GM19023 (cell line): ENCODE measurements around the gene PIEZO1.
"Not testable (repeated sequence)": the region's sequence is repeated elsewhere in the genome, so short reads cannot be mapped to it uniquely, and the experiment has no call there.

Source experiments
- ATAC-seq: cut with Tn5 transposase; IDR thresholded peaks from one replicate; pipeline ENCODE4 v1.9.1; 2021; ENCODE audit warnings: mild to moderate bottlenecking, moderate library complexity; ENCODE audit not compliant: unreplicated experiment

The PIEZO1 gene

DNA sequence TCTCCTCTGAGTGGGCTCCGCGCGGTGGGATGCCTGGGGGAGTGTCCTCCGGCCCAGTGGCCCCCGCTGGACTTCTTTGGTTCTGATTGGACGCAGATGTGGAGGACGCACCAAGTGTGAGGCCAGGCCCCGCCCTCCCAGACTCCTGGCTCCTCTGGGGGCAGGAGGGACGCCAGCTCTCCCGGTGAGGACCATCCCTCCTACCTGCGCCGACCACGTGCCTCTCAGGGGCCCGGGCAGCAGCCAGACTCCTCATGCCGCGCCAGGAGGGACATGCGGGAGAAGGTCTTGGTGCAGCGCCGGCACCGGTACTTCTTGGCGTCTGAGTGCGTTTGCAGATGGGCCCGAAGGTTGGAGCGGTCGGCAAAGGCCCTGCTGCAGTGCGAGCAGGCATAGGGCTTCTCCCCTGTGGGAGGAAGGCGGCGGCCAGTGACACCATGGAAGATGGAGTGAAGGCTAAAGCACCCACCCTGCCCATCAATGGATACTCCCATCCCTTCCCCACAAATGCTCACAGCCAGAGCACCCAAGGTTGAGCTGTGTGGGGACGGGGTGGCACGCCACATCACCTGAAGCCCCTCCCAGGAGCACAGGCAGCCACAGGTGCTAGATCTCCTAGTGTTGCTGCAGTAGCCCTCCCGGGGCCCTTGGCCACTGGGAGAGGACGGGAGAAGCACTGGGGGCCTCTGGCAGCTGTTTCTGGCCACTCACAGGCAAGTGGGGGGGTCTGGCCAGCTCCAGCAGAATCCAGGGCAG is 106.6 kb downstream of the PIEZO1 start:
- no peak for ATAC-seq

DNA sequence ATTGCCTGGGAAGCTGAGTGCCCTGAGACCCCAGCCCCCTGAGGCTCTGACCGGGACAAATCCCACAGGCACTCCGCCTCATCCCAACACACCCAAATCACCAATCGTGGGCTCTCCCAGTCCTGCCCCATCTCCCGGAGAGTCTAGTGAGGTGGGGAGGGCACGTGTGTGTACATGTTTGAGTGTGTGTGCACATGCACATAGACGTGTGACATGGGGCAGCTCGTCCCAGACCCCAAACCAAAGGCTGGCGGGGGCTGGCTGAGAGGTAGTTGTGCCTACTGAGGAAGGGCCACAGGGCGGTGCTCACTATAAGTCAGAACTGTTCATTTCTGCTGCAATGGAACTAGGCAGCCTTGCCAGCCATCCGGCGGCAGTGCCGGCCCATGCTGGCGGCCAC is 107.3 kb downstream of the PIEZO1 start:
- ATAC-seq: no peak

GRCh38 chr16:88676502-88677242 is 108.3 kb downstream of the PIEZO1 start:
- no peak for ATAC-seq

DNA sequence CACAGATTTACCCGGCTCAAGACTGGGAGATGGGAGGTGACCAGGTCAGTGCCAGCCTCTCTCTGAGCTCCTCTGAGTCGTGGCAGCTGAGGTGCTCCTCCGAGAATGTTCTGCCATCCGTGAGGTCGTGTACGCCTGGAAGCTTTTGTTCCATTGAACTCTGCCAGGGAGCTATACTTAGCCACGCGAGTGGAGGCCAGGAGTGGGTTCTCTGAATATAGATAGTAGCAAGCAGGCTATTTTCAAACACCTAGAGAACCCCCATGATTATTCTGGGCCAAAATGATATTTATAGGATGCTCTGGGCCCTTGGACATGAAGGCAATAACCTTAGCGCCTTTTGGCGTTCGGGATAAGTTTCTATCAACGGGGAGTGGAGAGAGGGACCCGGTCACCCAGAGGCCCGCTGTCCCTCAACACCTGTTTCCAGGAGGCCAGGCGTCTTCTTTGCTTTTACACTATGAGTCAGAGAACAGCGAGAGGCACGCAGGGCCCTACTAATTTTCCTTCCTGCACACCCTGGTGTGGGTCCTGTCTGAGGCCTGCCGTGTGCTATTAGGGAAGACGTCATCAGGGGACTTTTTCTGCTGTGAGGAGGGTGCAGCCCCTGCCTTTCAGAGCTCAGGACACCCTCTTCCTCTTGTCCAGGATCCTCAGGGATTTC is 111.2 kb downstream of the PIEZO1 start:
- ATAC-seq: no peak

- ATAC-seq: no peak
Observed at GRCh38 chr16:88672776-88673175, 112.2 kb downstream of the PIEZO1 start.

DNA sequence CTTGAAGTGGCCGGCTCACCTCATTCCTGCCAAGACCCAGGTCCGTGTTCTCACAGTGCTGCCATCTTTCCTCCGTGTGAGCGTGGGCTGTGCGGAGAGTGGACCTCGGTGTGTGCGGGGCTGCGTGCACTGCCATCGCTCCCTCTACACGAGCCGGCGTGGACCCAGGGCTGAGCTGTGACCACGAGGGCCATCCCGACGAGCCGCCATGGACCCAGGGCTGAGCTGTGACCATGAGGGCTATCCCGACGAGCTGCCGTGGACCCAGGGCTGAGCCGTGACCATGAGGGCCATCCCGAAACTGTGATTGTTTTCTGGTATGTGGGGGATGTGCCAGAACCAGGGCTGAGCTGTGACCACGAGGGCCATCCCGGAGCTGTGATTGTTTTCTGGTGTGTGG is 113.2 kb downstream of the PIEZO1 start:
- no peak for ATAC-seq

DNA sequence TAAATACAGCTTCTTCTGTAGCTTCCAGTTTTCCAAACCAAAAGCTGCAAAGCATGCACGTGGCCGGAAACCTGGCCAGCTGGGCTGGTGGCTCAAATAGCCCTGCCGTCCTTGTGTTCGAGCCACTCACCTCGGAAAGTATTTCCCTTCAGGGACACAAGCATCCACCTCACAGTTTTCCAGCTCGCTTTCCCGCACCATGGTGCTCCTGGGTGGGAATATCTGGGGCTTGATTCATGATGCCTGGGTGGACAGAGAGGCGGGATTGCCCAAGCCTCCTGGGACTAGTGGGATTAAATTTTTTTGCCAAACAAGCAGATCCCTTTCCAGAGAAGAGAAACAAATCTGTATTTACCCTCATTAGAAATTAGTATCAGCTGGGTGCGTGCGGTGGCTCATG is 115.0 kb downstream of the PIEZO1 start:
- no peak for ATAC-seq

DNA sequence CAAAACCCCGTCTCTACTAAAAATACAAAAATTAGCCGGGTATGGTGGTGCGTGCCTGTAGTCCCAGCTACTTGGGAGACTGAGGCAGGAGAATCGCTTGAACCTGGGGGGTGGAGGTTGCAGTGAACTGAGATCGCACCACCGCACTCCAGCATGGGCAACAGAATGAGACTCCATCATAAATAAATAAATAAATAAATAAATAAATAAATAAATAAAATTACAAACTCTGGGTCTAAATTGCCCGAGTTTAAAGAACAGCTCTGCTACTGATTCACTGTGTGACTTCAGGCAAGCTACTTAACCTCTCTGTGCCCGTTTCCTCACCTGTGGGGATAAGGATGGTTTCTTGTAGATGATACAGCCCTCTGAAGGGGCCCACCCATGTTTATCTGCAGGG is 115.5 kb downstream of the PIEZO1 start:
- not testable (repeated sequence) for ATAC-seq

- no peak for ATAC-seq
Observed at GRCh38 chr16:88667461-88667860, 117.6 kb downstream of the PIEZO1 start.

- no peak for ATAC-seq
Observed at GRCh38 chr16:88665570-88665969, 119.5 kb downstream of the PIEZO1 start.
